Smooth muscle cell (in vitro differentiated cells): ENCODE measurements around the gene CCNT2. TPM values are rescaled to one million over a fixed set of nuclear protein-coding genes. Genes with fewer than 3 reads are reported as not detected.

Experiments used
- DNase-seq: peaks from one replicate; lab custom pipeline; 2025; ENCODE audit not compliant: unreplicated experiment; lab: John Stamatoyannopoulos, UW
- H2AFZ ChIP-seq: fragments of 200-600 bp; sonication (generic); 2 replicates; pipeline ENCODE4 v1.6.0; 2016; ENCODE audit warnings: antibody characterized with exemption, low read depth, mild to moderate bottlenecking
- H3F3A ChIP-seq: fragments of 200-600 bp; sonication (generic); 2 replicates; pipeline ENCODE4 v1.6.0; 2017; ENCODE audit warnings: antibody characterized with exemption, low read depth
- H3K27ac ChIP-seq: fragments of 200-600 bp; sonication (generic); 2 replicates; pipeline ENCODE4 v1.5.1; 2016; ENCODE audit warnings: low read depth, mild to moderate bottlenecking
- H3K27me3 ChIP-seq: fragments of 200-600 bp; sonication (generic); 2 replicates; pipeline ENCODE4 v1.6.1; 2016; ENCODE audit warnings: low read depth, mild to moderate bottlenecking
- H3K36me3 ChIP-seq: fragments of 200-600 bp; sonication (generic); 2 replicates; pipeline ENCODE4 v1.5.1; 2016; ENCODE audit warnings: low read depth
- H3K4me1 ChIP-seq: fragments of 200-600 bp; sonication (generic); 2 replicates; pipeline ENCODE4 v1.5.1; 2016; ENCODE audit warnings: low read depth
- H3K4me2 ChIP-seq: fragments of 200-600 bp; sonication (generic); 2 replicates; pipeline ENCODE4 v1.6.0; 2016; ENCODE audit warnings: mild to moderate bottlenecking
- H3K4me3 ChIP-seq: fragments of 200-600 bp; sonication (generic); 2 replicates; pipeline ENCODE4 v1.5.1; 2016; ENCODE audit warnings: mild to moderate bottlenecking
- H3K79me2 ChIP-seq: fragments of 200-600 bp; sonication (generic); 2 replicates; pipeline ENCODE4 v1.6.0; 2016; ENCODE audit warnings: low read depth, mild to moderate bottlenecking
- H3K9ac ChIP-seq: fragments of 200-600 bp; sonication (generic); 2 replicates; pipeline ENCODE4 v1.6.0; 2016; ENCODE audit warnings: low read depth
- H3K9me3 ChIP-seq: fragments of 200-600 bp; sonication (generic); replicated peaks from 2 replicates; pipeline ENCODE4 v1.5.1; 2016; ENCODE audit warnings: low read depth
- H4K20me1 ChIP-seq: fragments of 200-600 bp; sonication (generic); 2 replicates; pipeline ENCODE4 v1.6.0; 2016; ENCODE audit warnings: low read depth
- CTCF ChIP-seq: fragments of 200-600 bp; sonication (generic); IDR thresholded peaks from 2 replicates; pipeline ENCODE4 v1.5.1; 2017; ENCODE audit warnings: borderline replicate concordance, mild to moderate bottlenecking, antibody characterized with exemption; ENCODE audit not compliant: insufficient read depth, poor library complexity, severe bottlenecking
- WGBS: methylation state at CpG from one replicate; pipeline ENCODE4 v1.1.7; 2016; ENCODE audit warnings: low lambda C conversion rate; 5-methylcytosine and 5-hydroxymethylcytosine counted together
- polyA plus RNA-seq: library from polyadenylated mRNA; unstranded; fragments of >200 nt; fragmentation: Nextera tagmentation; extraction: Ambion mirVana; gene quantifications from 2 replicates; pipeline ENCODE4 v1.2.1, GENCODE V29; 2016
- total RNA-seq: library from RNA; depleted of rRNA; stranded (reverse); fragments of >200 nt; gene quantifications from 2 replicates; pipeline ENCODE4 v1.2.3, GENCODE V29; 2014

The CCNT2 gene
- total RNA-seq = 45.8 and 74.2 TPM in 2 replicates
- 16.1 and 20.0 TPM in 2 replicates for polyA plus RNA-seq

GRCh38 chr2:134918526-134919340 lies at the start of gene CCNT2:
Gene CCNT2, plus strand, starts transcription at chr2:134918822. Its CDS starts 33 bp downstream, at chr2:134918855.
- H3K9me3 ChIP-seq = no peaks in the 10 kb centered on the region
- under 1% methylated on average over 78 of the region's 83 CpGs for WGBS
- DNase-seq = peak; percentile 96
- peaks cover 12% of the 10 kb centered on the region for H3K4me1 ChIP-seq
- peak within 1 kb of the TSS; percentile 96 for H3K27ac ChIP-seq
- H3K4me3 ChIP-seq = peak within 1 kb of the TSS; percentile 85
- peak within 1 kb of the TSS; percentile 97 for H3K9ac ChIP-seq
- TF ChIP-seq CTCF = no peak
- H3K79me2 ChIP-seq = peaks cover 48% of the 10 kb centered on the region
- H2AFZ ChIP-seq = peak within 1 kb of the TSS; percentile 88
- peaks cover 45% of the 10 kb centered on the region for H4K20me1 ChIP-seq
- H3F3A ChIP-seq = peaks cover 10% of the 10 kb centered on the region
- H3K4me2 ChIP-seq = peak within 1 kb of the TSS; percentile 92
- no peaks in the 10 kb centered on the region for H3K36me3 ChIP-seq
- no peaks in the 10 kb centered on the region for H3K27me3 ChIP-seq

GRCh38 chr2:134869946-134870736 lies 48.5 kb upstream of the CCNT2 start:
- Histone ChIP-seq H3K4me1 (no peaks in the 10 kb centered on the region), H3K79me2 (no peaks in the 10 kb centered on the region), H3K9ac (no peak overlapping the region), H3K27ac (no peak overlapping the region), H3F3A (no peaks in the 10 kb centered on the region), H4K20me1 (no peaks in the 10 kb centered on the region), H3K36me3 (no peaks in the 10 kb centered on the region), H3K9me3 (no peaks in the 10 kb centered on the region), H3K27me3 (no peaks in the 10 kb centered on the region), H3K4me2 (no peak overlapping the region), H2AFZ (no peak overlapping the region), H3K4me3 (no peak overlapping the region)
- DNase-seq = no peak
- WGBS = 93% methylated on average over 8 of the region's 8 CpGs
- TF ChIP-seq CTCF = no peak

- no peaks in the 10 kb centered on the region for H3F3A ChIP-seq
- no peaks in the 10 kb centered on the region for H3K27me3 ChIP-seq
- H3K4me1 ChIP-seq = no peaks in the 10 kb centered on the region
- H3K9me3 ChIP-seq = no peaks in the 10 kb centered on the region
- no peak for DNase-seq
- no peaks in the 10 kb centered on the region for H3K36me3 ChIP-seq
- no peak for TF ChIP-seq CTCF
- WGBS = 96% methylated on average over 2 of the region's 2 CpGs
- no peak overlapping the region for H3K4me3 ChIP-seq
- H3K27ac ChIP-seq = no peak overlapping the region
- no peaks in the 10 kb centered on the region for H3K79me2 ChIP-seq
- H3K9ac ChIP-seq = no peak overlapping the region
- H3K4me2 ChIP-seq = no peak overlapping the region
- H4K20me1 ChIP-seq = no peaks in the 10 kb centered on the region
- no peak overlapping the region for H2AFZ ChIP-seq
Observed at GRCh38 chr2:134873152-134873551, 45.5 kb upstream of the CCNT2 start.
